GM10266 (cell line): ENCODE results near the gene ANTXR2.

Experiments
- DNase-seq: peaks from one replicate; pipeline ENCODE4 v3.0.0; 2012; ENCODE audit errors: extremely low spot score
- CTCF ChIP-seq: IDR thresholded peaks from 2 replicates; pipeline ENCODE4 v1.5.1; 2012; ENCODE audit warnings: mild to moderate bottlenecking, low read depth; ENCODE audit not compliant: control insufficient read depth, insufficient read depth; ENCODE audit errors: missing control alignments

The ANTXR2 gene

GRCh38 chr4:79886557-79886956 is 186.5 kb downstream of the ANTXR2 start:
- no peak for DNase-seq
- TF ChIP-seq CTCF, result no peak

- DNase-seq, result no peak
- TF ChIP-seq CTCF, result no peak
Observed at GRCh38 chr4:79886021-79886420, 187.0 kb downstream of the ANTXR2 start.

GRCh38 chr4:79883290-79883689 is 189.7 kb downstream of the ANTXR2 start:
- no peak for TF ChIP-seq CTCF
- DNase-seq, result no peak

- no peak for DNase-seq
- no peak for TF ChIP-seq CTCF
Observed at GRCh38 chr4:79882806-79883205, 190.2 kb downstream of the ANTXR2 start.

GRCh38 chr4:79881407-79881806 is 191.6 kb downstream of the ANTXR2 start:
- no peak for TF ChIP-seq CTCF

GRCh38 chr4:79877511-79877910 is 195.5 kb downstream of the ANTXR2 start:
- DNase-seq, result no peak
- TF ChIP-seq CTCF, result no peak

More at GRCh38 chr4:79881407-79881806, 191.6 kb downstream of the ANTXR2 start:
- DNase-seq, result no peak

- TF ChIP-seq CTCF, result no peak
- DNase-seq, result no peak
Observed at GRCh38 chr4:79875344-79875899, 197.6 kb downstream of the ANTXR2 start.
